Measurements from ENCODE around the gene CYFIP2. TPM values are rescaled to one million over a fixed set of nuclear protein-coding genes. Genes with fewer than 3 reads are reported as not detected.

The CYFIP2 gene
- total RNA-seq, 1 experiment from 2014 or later: 74.7 TPM

- H2AFZ ChIP-seq (ENCODE audit: low read length): no peak overlapping the region
- H3K4me3 Mint-ChIP-seq: no peak overlapping the region
- no peaks in the 10 kb centered on the region for H3K23me2 ChIP-seq (ENCODE audit: insufficient read length, low read depth, low read length, poor library complexity, severe bottlenecking)
- no peak overlapping the region for H3K56ac ChIP-seq (ENCODE audit: insufficient read length, low read depth, low read length)
- H2BK12ac ChIP-seq (ENCODE audit: insufficient read length, low read depth, low read length): no peak overlapping the region
- H3K4me1 Mint-ChIP-seq: peaks cover 2 to 6% of the 10 kb centered on the region in 2 experiments; a peak in 3 of 4 replicates
- no peak overlapping the region for H2BK5ac ChIP-seq (ENCODE audit: insufficient read length, low read length)
- no peak overlapping the region for H3K14ac ChIP-seq (ENCODE audit: insufficient read depth, low read length)
- no peak overlapping the region for H3K18ac ChIP-seq (ENCODE audit: insufficient read length, low read depth, low read length)
- H4K91ac ChIP-seq (ENCODE audit: insufficient read length, low read depth, low read length): no peak overlapping the region
- H3T11ph ChIP-seq (ENCODE audit: low read length): no peak overlapping the region
- no peak overlapping the region for H3K27ac ChIP-seq (ENCODE audit: insufficient read length, low read depth, low read length)
- no peaks in the 10 kb centered on the region for H3K9me3 ChIP-seq (ENCODE audit: control insufficient read depth, low read depth, low read length)
- H2BK15ac ChIP-seq (ENCODE audit: low read depth, low read length): no peak overlapping the region
- no peaks in the 10 kb centered on the region for H3K79me1 ChIP-seq (ENCODE audit: insufficient read depth, low read depth, low read length, poor library complexity, severe bottlenecking)
- no peak overlapping the region for H3K27ac Mint-ChIP-seq
- H3K9ac ChIP-seq (ENCODE audit: extremely low read depth, insufficient read length, low read length): no peak overlapping the region
- no peaks in the 10 kb centered on the region for H3K79me2 ChIP-seq (ENCODE audit: insufficient read depth, low read length)
- TF ChIP-seq CTCF (conservative IDR thresholded peaks at IDR 0.05): no peak
- no peaks in the 10 kb centered on the region for H3K27me3 ChIP-seq (ENCODE audit: insufficient read depth, low read length)
- no peak overlapping the region for H2BK120ac ChIP-seq (ENCODE audit: low read depth, low read length, poor library complexity, severe bottlenecking)
- no peaks in the 10 kb centered on the region for H3K4me1 ChIP-seq (ENCODE audit: insufficient read depth, low read length)
- no peak overlapping the region for H3K23ac ChIP-seq (ENCODE audit: insufficient read length, low read depth, low read length)
- H3K4me2 ChIP-seq (ENCODE audit: insufficient read depth, insufficient read length, low read length): no peak overlapping the region
- H3K9me3 Mint-ChIP-seq: no peaks in the 10 kb centered on the region
- no CpG with 5 or more reads among the region's 3 CpGs for WGBS (ENCODE audit: extremely low coverage, insufficient read length, low lambda C conversion rate)
- H2BK20ac ChIP-seq (ENCODE audit: low read depth, low read length, poor library complexity, severe bottlenecking): no peak overlapping the region
- H3K36me3 Mint-ChIP-seq (ENCODE audit: insufficient read depth in 1 of 3, low read depth in 3 of 3): peaks cover 5 to 42% (median 28%) of the 10 kb centered on the region in 3 experiments; a peak in 6 of 7 replicates
- H4K8ac ChIP-seq (replicated peaks; ENCODE audit: insufficient read length, low read depth, low read length): no peak overlapping the region
- DNase-seq: no peak
- no peak overlapping the region for H2AK5ac ChIP-seq (ENCODE audit: insufficient read length, low read length)
- no peaks in the 10 kb centered on the region for H4K20me1 ChIP-seq (ENCODE audit: control insufficient read depth, insufficient read depth, insufficient read length)
- no peak overlapping the region for H3K4ac ChIP-seq (ENCODE audit: low read depth, low read length)
- H3K27me3 Mint-ChIP-seq (ENCODE audit: low read depth): no peaks in the 10 kb centered on the region
- H4K5ac ChIP-seq (ENCODE audit: insufficient read length, low read depth, low read length): no peak overlapping the region
Measured at GRCh38 chr5:157292599-157292998, 26.7 kb downstream of the CYFIP2 start.
